Left kidney (tissue), 2 donors: ENCODE measurements around the gene TDRD9. TPM values are rescaled to one million over a fixed set of nuclear protein-coding genes. Genes with fewer than 3 reads are reported as not detected.

Source experiments
- DNase-seq: peaks from one replicate; pipeline ENCODE4 v3.0.0-alpha.2; 2013
- polyA plus RNA-seq: library from polyadenylated mRNA; unstranded; fragments of 120-200 nt; gene quantifications from one replicate; pipeline ENCODE4 v1.2.1, GENCODE V29; 2013; ENCODE audit not compliant: insufficient read length

Gene TDRD9
- polyA plus RNA-seq, 1 donor, result 7.2 TPM

DNA sequence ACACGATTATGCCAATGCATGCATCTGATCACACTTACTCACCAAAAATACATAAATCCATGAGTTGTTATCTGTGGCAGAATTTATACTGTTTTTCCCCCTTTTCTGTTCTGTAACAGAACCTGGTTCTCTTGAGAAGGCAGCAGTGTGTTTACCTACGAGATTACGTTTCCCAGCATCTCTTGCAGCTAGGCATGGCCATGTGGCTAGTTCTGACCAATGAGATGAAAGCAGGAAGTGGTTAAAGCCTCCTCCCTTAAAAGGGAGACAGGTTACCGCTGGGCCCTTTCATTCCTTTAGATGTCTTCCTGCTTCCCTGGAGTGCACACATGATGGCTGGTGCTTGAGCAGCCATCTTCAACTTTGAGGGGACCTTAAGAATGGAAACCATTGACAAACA is 145.5 kb downstream of the TDRD9 start:
- no peak for DNase-seq

DNA sequence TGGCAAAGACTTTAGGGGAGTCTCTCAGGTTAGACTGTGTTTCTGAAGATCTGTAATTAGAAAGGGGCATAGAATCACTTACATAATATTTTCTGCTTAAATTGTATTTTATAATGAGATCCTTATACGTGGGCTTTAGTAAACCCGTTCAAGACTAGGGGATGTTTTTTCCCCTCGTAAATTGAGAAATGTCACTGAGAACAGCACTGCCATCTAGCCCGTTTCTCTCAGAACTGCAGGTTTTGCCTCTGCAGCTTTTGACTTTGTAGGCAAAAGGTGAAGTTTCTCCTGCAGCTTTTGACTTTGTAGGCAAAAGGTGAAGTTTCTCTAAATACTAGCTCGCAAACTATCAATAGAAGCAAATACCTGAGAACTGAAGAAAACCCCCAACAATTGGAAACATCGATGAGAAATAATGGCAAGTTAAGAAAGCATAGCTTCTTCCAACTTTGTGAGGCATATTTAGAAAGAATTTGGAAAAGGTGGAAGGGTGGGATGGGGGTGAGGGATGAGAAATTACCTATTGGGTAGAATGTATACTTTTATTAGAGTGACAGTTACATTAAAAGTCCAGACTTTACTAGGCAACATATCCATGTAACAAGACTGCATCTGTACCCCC is 147.4 kb downstream of the TDRD9 start:
- no peak for DNase-seq

DNA sequence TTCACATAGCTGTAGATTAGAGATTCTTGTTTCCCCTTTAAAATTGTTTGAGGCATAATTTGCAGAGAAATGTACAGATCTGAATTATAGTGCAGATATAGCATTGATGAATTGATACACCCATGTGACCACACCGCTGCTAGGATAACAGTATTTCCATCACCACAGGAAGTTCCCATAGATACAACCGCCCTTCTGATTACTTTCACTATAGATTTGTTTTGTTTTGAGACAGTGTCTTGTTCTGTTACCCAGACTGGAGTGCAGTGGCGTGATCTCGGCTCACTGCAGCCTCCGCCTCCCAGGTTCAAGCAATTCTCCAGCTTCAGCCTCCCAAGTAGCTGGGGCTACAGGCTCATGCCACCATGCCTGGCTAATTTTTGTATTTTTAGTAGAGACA is 148.5 kb downstream of the TDRD9 start:
- no peak for DNase-seq

DNA sequence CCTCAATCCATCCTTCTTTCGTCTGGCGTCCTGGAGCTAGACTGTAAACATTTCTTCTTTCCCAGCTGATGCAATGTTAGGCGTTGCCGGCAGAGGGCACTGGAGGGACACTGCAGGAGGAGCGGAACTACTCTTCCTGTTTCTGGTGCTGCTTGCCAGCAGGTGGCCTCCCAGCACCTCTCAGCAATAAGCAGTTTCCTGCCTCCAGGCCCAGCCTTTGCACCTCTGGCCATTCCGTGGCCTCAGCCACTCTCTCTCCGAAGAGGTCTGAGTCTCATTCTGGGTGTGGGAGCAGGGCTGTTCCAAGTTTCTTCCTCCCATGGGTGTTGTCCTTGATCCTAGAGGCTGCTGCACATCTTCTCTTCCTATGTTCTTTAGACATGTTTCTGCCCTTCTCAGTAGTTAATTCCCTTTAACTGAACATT is 149.8 kb downstream of the TDRD9 start:
- peak; percentile 89 for DNase-seq

- DNase-seq, result no peak
Observed at GRCh38 chr14:104080376-104081260, 152.4 kb downstream of the TDRD9 start.

DNA sequence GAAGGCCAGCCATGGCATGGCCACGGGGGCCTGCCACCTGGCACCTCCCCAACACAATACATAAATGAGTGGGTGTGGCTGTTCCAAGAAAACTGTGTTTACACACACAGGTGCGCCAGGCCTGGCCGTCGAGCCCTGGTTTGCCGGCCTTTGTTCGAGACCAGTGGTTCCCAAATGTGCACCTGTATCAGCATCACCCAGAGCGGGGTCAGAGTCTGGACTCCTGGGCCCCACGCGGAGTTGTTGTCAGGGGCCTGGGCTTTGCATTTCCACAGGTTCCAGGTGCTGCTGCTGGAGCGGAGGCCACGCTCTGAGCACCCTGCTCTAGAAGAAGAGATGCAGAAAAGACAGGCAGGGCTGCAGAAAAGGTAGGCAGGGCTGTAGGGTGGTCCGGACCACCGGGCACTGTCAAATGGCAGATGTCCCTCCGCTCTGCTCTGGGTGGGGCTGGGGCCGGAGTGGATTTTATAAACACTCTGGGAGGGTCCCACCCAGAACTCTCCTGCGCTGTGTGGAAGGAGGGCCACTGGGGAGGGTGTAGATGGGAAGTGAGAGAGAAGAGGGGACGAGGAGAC is 153.1 kb downstream of the TDRD9 start:
- DNase-seq, result no peak

DNA sequence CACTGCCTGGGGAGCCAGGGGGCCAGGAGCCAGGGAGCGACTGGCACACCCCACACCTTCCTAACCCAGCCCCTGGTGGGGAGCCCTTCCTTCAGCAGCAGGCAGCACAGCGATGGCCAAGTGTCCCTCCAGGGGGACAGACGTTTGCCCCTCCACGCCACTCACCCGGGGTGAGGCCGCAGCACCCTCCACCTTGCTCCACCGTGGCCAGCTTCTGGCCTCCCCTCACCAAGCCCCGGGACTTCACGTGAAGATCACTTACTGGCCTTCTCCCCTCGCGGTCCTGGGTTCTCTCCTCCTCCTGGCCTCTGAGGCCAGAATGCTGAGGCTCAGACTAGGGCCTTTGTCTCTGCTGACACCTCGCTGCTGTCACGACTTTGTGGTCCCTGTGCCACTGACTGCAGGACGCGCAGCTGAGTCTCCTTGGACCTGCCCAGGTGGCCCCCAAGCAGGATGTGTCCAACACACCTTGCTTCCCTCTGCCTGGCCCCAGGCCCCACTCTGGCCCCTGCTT is 153.8 kb downstream of the TDRD9 start:
- no peak for DNase-seq

- no peak for DNase-seq
Observed at GRCh38 chr14:104082807-104083206, 154.6 kb downstream of the TDRD9 start.

DNA sequence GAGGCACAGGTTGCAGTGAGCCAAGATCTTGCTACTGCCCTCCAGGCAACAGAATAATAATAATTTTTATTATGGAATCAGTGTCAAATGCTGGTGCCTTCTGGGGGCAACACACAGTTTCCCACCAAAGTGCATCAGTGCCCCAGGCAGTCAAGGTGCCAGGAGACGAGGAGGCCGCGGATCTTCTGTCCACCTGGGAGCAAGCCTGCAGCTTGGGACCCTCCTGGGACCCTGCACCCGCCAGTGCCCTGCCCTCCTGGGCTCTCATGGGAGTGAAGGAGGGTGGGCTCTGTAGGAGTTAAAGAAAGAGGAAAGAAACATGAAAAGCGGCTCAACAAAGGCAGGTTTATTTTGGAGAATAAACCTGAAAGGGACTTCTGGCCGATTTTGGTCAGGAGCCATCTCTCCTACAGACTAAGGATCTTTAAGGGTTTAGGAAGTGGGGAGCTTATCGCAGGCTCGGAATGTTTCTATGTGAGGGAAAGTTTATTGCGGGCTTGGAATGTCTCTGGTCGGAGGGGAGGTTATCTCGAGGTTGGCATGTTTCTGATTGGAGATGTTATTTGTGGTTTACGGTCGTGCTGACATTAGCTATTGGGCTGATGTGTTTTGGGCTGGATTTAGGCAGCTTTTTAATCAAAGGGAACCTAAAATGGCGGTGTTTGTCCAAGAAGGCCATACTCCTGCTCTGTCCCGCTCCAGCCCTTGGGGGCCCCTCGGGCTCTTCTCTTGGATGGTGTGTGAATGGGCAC is 156.2 kb downstream of the TDRD9 start:
- DNase-seq, result no peak

DNA sequence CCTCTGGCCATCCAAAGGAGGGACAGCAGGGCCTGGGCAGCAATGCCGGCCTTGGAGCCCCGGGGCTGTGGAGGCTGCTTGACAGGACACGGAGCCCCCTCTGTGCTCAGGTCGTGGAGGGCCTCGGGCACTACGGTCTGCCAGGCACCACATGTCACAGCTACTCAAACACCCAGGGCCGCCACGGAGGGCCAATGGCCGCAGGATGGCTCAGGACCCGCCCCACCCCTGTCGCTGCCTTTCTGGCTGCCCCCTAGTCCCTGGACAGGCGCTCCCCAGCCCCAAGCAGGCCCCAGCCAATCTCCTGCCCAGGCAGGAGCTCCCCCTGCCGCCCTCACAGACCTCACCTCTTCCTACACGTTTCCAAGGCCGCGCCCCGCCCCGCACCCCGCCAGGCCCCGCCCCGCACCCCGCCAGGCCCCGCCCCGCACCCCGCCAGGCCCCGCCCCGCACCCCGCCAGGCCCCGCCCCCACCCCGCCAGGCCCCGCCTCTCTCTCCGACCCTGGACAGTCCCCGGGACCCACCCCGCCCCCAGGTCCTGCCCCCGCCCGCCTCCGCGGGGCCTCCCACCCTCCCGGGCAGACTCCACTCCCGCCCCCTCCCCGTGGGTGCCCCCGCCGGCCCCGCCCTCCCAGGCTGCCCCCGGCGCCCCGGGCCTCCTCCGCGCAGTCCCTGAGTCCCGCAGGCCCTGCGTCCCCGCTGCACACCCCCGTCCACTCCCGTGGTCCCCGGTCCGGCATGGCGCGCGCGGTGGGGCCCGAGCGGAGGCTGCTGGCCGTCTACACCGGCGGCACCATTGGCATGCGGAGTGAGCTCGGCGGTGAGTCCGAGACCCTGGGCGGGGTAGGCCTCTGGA is 157.0 kb downstream of the TDRD9 start, which contains the start of gene ASPG:
ASPG (plus strand) TSS at position 669 of the 857 bp plus-strand sequence; CDS start at position 740, 71 bp downstream.
- DNase-seq, result no peak

DNA sequence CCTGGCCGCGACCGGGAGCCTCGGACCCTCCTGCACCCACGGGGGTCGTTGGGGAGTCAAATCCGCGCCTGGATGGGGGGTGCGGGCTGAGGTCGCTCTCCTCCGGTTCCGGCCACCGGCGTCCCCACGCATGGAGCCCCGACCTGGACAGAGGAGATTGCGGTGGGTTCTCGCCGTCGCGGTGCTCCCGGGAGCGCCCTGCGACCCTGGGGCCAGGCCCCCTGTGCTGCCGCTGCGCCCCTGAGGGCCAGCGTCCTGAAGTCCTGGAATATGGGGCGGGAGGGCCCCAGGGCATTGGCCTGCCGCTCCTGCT is 157.6 kb downstream of the TDRD9 start:
- no peak for DNase-seq

- no peak for DNase-seq
Observed at GRCh38 chr14:104086210-104086660, 158.0 kb downstream of the TDRD9 start.

DNA sequence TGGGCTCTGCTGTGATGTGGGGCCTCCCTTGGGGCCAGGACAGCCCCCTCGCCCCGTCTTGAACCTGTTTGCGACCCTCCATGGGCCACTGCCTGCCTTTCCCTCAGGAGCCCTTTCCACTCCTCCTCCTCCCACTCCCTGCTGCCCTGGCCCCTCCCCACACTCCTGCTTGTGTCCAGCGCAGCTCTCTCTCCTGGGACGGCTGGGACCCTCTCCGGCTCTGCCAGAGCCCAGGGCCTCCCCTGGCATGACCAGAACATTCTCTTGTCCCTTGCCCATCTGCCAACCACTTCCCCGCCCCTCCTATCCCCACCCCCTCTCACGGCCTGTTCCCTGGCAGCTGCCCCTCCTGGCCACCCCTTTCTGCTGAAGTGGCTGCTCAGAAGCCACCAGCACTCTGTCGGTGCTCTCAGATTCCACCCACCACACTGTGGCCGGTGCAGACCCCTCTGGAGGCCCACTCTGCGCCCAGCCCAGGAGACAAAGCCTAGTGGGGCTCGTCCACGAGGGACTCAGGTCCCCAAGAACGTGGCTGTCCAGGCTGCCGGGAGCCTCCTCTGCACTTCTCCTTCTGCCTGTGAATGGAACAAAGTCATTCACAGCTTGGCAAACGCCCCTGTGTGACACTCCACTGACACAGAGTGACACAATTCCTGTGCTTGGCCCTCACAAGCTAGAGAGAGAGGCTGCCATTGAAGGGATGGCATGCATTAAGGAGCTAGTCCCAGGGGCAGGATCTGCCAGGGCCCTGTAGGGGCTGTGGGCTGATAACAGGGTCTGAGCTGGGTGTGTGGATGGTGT is 158.6 kb downstream of the TDRD9 start:
- DNase-seq, result no peak

DNA sequence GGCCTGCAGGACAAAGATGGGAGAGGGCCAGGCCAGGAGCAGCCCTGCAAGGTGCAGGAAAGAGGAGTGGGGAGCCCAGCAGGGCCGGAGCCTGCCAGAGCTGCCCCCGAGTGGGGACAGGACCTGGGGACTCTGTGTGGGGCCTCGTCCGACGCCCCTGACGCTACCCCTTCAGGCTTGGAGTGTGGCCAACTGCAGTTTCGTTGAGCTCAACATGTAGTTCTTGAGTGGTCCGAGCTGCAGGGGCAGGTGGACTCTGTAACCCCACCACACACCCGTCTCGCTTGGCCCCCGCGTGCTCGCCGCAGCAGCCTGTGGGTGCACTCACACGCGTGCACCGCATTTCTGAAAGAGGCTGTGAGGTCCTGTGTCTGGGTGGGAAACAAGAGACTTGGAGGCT is 159.2 kb downstream of the TDRD9 start:
- DNase-seq, result no peak

DNA sequence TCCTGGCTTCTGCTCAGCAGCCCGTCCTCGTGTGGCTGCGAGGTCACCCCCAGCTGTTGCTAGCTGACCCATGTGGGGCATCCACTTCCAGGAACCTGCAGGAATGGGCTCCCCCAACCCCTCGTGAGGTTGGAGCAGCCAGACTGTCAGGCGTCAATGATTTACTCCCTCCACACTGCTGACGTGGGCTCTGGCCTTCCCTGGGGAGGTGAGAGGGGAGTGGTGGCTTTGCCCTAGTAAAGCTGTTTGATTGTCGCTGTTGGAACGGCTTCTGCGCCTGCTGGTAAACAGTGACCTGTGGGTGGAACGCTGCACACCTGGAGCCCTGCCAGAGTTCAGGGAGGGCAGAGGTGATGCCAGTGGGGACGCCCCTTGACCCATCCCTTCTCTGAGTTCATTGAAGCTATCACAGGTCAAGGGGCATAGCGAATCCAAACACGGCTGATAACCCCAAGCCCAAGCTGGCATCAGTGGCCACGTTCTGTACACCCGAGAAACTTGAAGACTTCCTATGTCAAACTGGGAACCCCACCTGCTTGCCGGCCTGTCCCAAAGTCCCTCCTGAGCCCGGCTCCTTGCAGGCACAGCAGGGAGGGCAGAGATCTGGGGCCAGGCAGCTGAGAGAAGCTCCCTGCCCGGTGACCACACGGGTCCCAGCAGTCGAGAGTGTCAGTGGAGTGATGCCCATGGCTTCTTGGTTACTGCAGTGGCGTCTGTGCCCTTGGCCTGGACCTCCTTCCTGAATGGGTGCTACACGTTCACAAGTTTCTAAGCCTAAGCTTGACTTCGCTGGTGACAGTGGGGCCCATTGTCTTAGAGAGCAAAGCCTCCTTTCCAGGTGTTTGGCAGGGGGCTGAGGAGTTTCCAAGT is 160.0 kb downstream of the TDRD9 start:
- no peak for DNase-seq

- no peak for DNase-seq
Observed at GRCh38 chr14:104090071-104090748, 162.0 kb downstream of the TDRD9 start.

DNA sequence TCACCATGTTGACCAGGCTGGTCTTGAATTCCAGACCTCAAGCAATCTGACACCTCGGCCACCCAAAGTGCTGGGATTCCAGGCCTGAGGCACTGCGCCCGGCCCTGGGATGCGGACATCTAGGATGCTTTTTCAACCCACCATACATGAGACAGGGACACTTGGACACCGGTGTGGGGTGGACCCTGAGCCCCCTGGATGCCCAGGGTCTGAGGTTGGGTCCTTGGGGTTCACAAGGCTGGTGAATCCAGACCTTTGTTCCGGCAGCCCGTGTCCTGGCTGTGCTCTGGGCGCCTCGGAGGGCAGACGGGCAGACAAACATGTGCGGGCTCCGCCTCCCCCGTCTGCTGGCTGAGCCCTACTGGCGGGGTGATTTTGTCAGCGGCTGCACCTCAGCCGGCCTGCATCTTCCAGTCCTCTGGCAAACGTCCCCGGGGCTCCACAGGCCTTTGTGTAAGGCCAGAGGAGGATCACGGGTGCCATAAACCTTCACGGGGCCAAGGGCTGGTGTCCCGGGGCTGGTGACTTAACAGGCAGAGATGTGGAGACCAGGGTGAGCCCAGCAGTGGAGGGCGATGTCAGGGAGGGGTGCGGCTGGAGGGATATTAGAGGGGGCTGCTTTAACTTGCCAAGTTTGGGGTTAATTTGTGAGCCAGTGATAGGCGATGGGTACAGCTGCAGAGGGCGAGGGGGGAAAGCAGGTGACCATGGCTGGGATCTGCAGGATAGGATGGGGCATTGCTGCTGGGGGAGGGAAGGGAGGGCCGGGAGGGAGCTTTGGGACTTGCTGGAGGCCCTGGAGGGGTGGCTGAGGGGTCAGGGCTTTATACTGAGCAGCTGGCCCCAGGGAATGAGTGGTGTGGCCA is 163.0 kb downstream of the TDRD9 start:
- DNase-seq, result no peak
